Kidney glomerular epithelial cell (primary cell): ENCODE data around the gene EML4.

Source experiments
- DNase-seq: peaks from one replicate; lab custom pipeline; 2025; lab: John Stamatoyannopoulos, UW

The EML4 gene

DNA sequence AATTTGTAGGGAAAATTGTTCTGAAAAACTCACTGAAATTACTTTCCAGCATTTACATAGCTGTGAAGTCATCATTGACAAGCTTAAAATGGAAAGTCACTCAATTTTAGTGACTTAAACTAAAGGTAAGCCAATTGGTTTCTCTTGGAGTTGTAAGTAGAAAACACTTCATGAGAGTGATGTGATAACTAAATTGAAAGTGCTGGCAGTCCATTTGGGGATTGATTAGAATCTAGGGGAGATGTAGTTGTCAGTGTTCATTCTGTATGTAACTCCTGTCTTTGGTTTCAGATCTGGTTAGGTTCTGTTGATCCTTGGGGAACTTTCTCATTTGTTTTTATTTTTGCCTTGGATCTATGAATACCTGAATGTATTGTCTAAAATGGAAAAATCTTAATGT lies 138.0 kb downstream of the EML4 start:
- DNase-seq = no peak

DNA sequence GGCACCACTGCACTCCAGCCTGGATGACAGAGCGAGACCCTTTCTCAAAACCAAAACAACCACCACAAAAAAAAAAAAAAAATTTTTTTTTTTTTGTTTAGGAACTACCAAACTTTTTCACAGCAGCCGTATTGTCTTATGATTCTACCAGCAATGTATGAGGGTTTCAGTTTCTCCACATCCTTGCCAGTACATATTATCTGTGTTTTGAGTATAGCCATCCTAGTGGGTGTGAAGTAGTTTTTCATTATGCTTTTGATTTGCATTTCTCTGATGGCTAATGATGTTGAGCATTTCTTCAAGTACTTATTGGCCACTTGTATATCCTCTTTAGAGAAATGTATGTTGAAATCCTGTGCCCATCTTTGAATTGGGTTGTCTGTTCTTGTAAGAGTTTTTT lies 140.2 kb downstream of the EML4 start:
- no peak for DNase-seq

GRCh38 chr2:42310007-42310515 lies 140.9 kb downstream of the EML4 start:
- no peak for DNase-seq

GRCh38 chr2:42312106-42312505 lies 143.0 kb downstream of the EML4 start:
- DNase-seq = no peak

GRCh38 chr2:42314892-42315468 lies 145.8 kb downstream of the EML4 start:
- DNase-seq = peak; percentile 62

GRCh38 chr2:42315844-42316470 lies 146.8 kb downstream of the EML4 start:
- no peak for DNase-seq

DNA sequence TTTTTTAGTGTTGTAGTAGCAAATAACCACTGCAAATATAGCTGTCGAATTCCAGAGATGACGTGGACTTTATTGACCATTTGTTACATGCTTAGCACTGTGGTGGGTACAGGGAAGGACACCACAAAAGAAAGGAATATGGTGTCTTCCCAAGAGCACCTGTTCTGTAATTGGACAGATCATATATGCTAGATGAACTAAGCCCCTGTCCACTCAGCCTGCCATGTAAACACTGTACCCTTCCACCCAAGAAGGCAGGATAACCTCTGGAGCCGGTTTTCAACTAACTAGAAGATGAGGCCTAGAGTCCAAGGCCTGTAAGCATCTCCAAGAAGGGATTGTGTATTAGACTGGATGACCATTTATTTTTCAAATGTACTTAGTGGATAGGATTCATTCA lies 147.8 kb downstream of the EML4 start:
- no peak for DNase-seq

GRCh38 chr2:42317486-42317885 lies 148.3 kb downstream of the EML4 start:
- no peak for DNase-seq

DNA sequence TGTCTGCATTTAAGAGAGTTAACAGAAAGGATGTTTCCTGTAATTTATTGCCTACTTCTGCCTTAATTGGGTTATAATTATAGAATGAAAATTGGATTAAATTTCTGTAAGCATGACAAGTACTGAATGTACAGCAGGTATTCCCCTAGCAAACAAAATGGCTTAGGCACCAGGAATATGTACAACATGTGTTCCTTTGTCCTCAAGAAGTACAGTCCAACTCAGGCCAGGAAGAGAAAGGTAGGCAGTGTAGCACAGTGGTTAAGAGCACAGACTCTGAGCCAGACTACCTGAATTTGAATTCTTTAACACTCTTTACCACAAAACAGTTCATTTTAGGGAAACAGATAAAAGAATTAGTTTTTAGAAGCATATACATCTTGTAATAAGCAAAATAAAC lies 148.8 kb downstream of the EML4 start:
- DNase-seq = no peak

GRCh38 chr2:42319265-42319664 lies 150.1 kb downstream of the EML4 start:
- no peak for DNase-seq

DNA sequence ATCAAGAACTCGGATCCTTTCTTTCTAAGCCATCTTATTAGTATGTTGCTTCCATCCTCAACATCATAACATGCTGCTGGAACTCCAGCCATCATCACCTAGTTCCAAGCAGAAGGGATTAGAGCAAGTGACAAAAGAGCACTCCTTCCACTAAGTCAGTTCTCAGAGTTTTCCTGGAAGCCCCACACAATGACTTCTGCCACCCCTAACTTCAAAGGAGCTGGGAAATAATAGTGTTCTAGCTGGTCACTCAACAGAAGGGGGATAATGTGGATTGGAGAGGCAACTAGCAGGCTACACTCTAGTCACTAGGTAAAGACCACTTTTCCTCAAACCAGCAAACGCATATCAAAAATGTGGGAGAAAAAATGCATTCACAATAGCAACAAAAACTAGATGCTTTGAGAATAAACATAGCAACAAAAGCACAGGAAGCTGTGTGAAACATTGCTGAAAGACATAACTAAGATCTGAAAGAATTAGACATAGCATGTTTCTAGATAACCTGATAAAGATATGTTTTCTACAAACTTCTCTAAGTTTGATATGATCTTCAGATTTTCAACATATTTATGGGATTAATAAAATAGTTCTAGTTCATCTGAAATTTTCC lies 152.4 kb downstream of the EML4 start:
- no peak for DNase-seq

DNA sequence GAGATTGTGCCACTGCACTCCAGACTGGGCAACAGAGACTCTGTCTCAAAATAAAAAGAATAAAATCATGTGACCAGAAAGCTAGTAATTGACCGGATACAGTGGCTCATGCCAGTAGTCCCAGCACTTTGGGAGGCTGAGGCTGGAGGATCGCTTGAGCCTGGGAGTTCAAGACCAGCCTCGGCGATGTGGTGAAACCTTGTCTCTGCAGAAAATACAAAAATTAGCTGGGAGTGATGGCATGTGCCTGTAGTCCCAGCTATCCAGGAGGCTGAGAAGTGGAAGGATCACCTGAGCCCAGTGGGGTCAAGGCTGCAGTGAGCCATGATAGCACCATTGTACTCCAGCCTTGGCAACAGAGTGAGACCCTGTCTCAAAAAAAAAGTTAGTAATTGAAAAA lies 155.1 kb downstream of the EML4 start:
- DNase-seq = no peak

GRCh38 chr2:42324949-42325348 lies 155.8 kb downstream of the EML4 start:
- no peak for DNase-seq

DNA sequence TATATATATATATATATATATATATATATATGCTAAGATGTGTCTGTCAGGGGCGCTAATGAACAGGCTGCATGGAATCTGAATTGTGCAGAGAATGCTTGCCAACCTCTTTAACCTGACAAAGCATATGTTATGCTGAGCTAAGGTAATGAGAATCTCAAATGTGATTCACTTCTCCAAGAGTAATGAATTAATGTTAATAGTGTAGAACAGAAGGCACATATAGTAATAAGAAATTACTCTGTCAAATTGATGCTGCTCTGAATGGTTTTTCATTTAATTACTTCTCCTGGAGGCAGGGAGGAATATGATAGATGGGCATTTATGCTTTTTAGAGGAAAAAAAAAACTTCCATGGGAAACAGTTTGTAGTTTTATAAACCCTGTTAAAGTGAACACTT lies 156.5 kb downstream of the EML4 start:
- no peak for DNase-seq

GRCh38 chr2:42327125-42327524 lies 158.0 kb downstream of the EML4 start:
- no peak for DNase-seq

DNA sequence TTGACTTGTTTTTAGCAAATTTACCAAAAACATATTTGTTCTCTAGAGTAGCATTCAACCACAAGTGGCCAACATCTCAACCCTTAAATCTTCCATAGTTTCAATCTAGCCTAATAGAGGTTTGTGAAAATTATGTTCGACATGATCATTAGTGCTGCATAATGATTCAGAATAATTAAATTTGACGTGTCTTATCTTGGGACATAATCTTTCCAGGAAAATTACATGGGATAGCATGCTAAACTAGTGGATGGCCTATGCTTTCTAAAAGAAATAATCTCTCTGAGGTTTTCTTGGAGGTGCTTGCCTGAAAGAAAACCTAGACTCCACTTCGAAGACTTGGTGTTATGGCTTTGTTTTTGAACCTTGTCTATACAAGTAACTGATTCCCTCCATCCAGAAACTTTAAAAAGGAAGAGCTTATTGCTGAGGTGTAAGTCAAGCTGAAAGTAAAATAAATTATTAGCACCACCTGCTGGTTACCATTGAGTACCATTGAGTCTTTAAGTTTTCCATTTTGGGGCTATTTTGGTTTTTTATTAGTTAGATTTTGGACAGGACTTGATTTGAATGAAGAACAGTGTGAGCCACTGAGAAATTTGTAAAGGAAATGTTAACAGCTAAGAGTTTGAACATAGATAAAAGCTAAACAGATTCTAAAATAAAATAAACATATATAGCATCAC lies 159.1 kb downstream of the EML4 start:
- no peak for DNase-seq

- DNase-seq = no peak
These were observed 159.8 kb downstream of the EML4 start for GRCh38 chr2:42328923-42329322.

DNA sequence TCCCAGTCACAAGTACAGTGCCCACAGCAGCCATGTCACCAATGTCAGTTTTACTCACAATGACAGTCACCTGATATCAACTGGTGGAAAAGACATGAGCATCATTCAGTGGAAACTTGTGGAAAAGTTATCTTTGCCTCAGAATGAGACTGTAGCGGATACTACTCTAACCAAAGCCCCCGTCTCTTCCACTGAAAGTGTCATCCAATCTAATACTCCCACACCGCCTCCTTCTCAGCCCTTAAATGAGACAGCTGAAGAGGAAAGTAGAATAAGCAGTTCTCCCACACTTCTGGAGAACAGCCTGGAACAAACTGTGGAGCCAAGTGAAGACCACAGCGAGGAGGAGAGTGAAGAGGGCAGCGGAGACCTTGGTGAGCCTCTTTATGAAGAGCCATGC lies 160.6 kb downstream of the EML4 start:
- no peak for DNase-seq

DNA sequence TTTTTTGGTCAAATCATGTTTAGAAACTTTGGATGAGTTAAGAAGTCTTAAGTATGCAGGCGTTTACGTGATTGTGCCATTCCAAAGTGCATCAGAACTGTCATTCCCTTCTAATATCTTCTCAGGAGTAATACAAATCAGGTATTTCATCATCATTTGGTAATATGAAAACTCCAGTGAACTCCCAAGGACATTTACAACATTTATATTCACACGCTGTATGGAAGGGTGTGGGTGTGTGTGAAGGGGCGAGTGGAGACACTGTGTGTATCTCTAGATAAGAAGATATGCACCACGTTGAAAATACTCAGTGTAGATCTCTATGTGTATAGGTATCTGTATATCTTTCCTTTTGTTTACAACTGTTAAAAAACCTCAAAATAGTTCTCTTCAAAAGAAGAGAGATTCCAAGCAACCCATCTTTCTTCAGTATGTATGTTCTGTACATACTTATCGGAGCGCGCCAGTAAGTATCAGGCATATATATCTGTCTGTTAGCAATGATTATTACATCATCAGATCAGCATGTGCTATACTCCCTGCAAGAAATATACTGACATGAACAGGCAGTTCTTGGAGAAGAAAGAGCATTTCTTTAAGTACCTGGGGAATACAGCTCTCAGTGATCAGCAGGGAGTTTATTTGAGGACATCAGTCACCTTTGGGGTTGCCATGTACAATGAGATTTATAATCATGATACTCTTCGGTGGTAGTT lies 162.6 kb downstream of the EML4 start:
- DNase-seq = no peak

GRCh38 chr2:42332575-42332974 lies 163.4 kb downstream of the EML4 start:
- DNase-seq = no peak

GRCh38 chr2:42333579-42333978 lies 164.4 kb downstream of the EML4 start:
- no peak for DNase-seq

GRCh38 chr2:42334220-42334619 lies 165.1 kb downstream of the EML4 start:
- DNase-seq = no peak
